Smooth muscle cell of bladder (primary cell): ENCODE data around the gene CGB8. TPM values are rescaled to one million over a fixed set of nuclear protein-coding genes. Genes with fewer than 3 reads are reported as not detected.

ENCODE experiments used
- total RNA-seq: library from RNA; depleted of rRNA; stranded (reverse); fragments of >200 nt; gene quantifications from 2 replicates; pipeline ENCODE4 v1.2.3, GENCODE V29; 2014

CGB8 gene
- not detected in 2 replicates for total RNA-seq

GRCh38 chr19:49049011-49049410, at the start of gene CGB8:
Gene CGB8 (minus strand): TSS chr19:49049111. CDS start chr19:49048739, 372 bp downstream.

GRCh38 chr19:49085020-49085867, 36.3 kb upstream of the CGB8 start, which contains the start of gene SNRNP70:
Gene SNRNP70 (plus strand): TSS chr19:49085451. CDS start chr19:49086415, 964 bp downstream.

GRCh38 chr19:49064768-49065611, 16.1 kb upstream of the CGB8 start, which contains the start of gene NTF4:
Gene NTF4 (minus strand): TSS chr19:49064818. CDS start chr19:49061997, 2,821 bp downstream.

GRCh38 chr19:49057636-49058234, 8.8 kb upstream of the CGB8 start, which contains the start of gene CGB7:
Gene CGB7 (minus strand): TSS chr19:49057749. CDS start chr19:49055375, 2,374 bp downstream.

GRCh38 chr19:49043548-49043947, 5.4 kb downstream of the CGB8 start, which contains the start of gene CGB5:
Gene CGB5 (plus strand): TSS chr19:49043848. CDS start chr19:49044210, 362 bp downstream.

GRCh38 chr19:49036815-49037214, 12.1 kb downstream of the CGB8 start, which contains the start of gene CGB1:
Gene CGB1 (minus strand): TSS chr19:49036895. CDS start chr19:49036711, 184 bp downstream.

GRCh38 chr19:49031642-49032301, 17.1 kb downstream of the CGB8 start, which contains the start of gene CGB2:
Gene CGB2 (plus strand): TSS chr19:49031890. CDS start chr19:49032096, 206 bp downstream.

GRCh38 chr19:49024233-49024632, 24.7 kb downstream of the CGB8 start, which contains the start of gene CGB3:
Gene CGB3 (minus strand): TSS chr19:49024333. CDS start chr19:49023971, 362 bp downstream.

GRCh38 chr19:49017041-49017665, 31.8 kb downstream of the CGB8 start, which contains the start of gene LHB:
Gene LHB (minus strand): TSS chr19:49017091. CDS start chr19:49017081, 10 bp downstream.

Other genes with a start within 250 kb of the CGB8 start
- 26.6 and 28.4 TPM in 2 replicates for gene BCAT2, start 238.1 kb downstream of the CGB8 start, total RNA-seq
- gene HSD17B14, start 212.6 kb downstream of the CGB8 start, total RNA-seq, result 6.8 and 7.3 TPM in 2 replicates
- 6.5 and 10.6 TPM in 2 replicates for gene PLEKHA4, start 180.5 kb downstream of the CGB8 start, total RNA-seq
- 51.6 and 53.1 TPM in 2 replicates for gene PPP1R15A, start 176.7 kb downstream of the CGB8 start, total RNA-seq
- gene TULP2, start 150.4 kb downstream of the CGB8 start, total RNA-seq, result 0.28 and 0.55 TPM in 2 replicates
- 117 and 149 TPM in 2 replicates for gene NUCB1, start 148.8 kb downstream of the CGB8 start, total RNA-seq
- 0.14 and 0.18 TPM in 2 replicates for gene DHDH, start 115.4 kb downstream of the CGB8 start, total RNA-seq
- gene BAX, start 94.2 kb downstream of the CGB8 start, total RNA-seq, result 77.2 and 141 TPM in 2 replicates
- gene FTL, start 83.8 kb downstream of the CGB8 start, total RNA-seq, result 5,813 and 7,581 TPM in 2 replicates
- gene GYS1, start 55.8 kb downstream of the CGB8 start, total RNA-seq, result 29.0 and 45.9 TPM in 2 replicates
- 201 and 206 TPM in 2 replicates for gene RUVBL2, start 55.2 kb downstream of the CGB8 start, total RNA-seq
- not detected in 2 replicates for gene LHB, start 32.0 kb downstream of the CGB8 start, total RNA-seq
- gene CGB3, start 24.8 kb downstream of the CGB8 start, total RNA-seq, result not detected in 2 replicates
- not detected in 2 replicates for gene CGB2, start 17.2 kb downstream of the CGB8 start, total RNA-seq
- gene CGB1, start 12.2 kb downstream of the CGB8 start, total RNA-seq, result not detected in 2 replicates
- not detected in 2 replicates for gene CGB5, start 5.3 kb downstream of the CGB8 start, total RNA-seq
- gene CGB7, start 8.6 kb upstream of the CGB8 start, total RNA-seq, result 0.09 and 0.14 TPM in 2 replicates
- gene NTF4, start 15.7 kb upstream of the CGB8 start, total RNA-seq, result not detected in 2 replicates
- gene KCNA7, start 23.6 kb upstream of the CGB8 start, total RNA-seq, result not detected in 2 replicates
- gene SNRNP70, start 36.3 kb upstream of the CGB8 start, total RNA-seq, result 106 and 162 TPM in 2 replicates
- gene LIN7B, start 65.3 kb upstream of the CGB8 start, total RNA-seq, result 8.9 and 11.0 TPM in 2 replicates
- 0.28 and 0.83 TPM in 2 replicates for gene C19orf73, start 70.0 kb upstream of the CGB8 start, total RNA-seq
- gene PPFIA3, start 70.4 kb upstream of the CGB8 start, total RNA-seq, result 1.4 and 1.6 TPM in 2 replicates
- 0.09 TPM in 1 of 2 replicates, not detected in the other for gene HRC, start 106.3 kb upstream of the CGB8 start, total RNA-seq
- 9.1 and 16.5 TPM in 2 replicates for gene TRPM4, start 108.7 kb upstream of the CGB8 start, total RNA-seq